Cardiac fibroblast (primary cell): ENCODE results near the gene COL24A1.

Experiments
- DNase-seq, 2 donors: peaks; one replicate each; pipeline versions ENCODE4 v3.0.0 to v3.0.0-alpha.2; 2010; ENCODE audit warnings: low read depth in 2 of 2
- H3K4me3 ChIP-seq, 2 donors: replicated peaks in 1 of 2; 1 replicate in 1 of 2; 2 replicates in 1 of 2; pipeline ENCODE4 v1.5.1; 2011; ENCODE audit warnings: low read depth in 2 of 2, low read length in 2 of 2, mild to moderate bottlenecking in 2 of 2, moderate library complexity in 1 of 2
- TF ChIP-seq, protein P1 (sequence below): IDR thresholded peaks from one replicate; pipeline ENCODE4 v1.5.1; 2011; ENCODE audit warnings: low read depth, mild to moderate bottlenecking, low read length, inconsistent platforms

The COL24A1 gene

GRCh38 chr1:86195281-86195680, 38.7 kb upstream of the COL24A1 start:
- DNase-seq: no peak
- TF ChIP-seq, protein P1, sequence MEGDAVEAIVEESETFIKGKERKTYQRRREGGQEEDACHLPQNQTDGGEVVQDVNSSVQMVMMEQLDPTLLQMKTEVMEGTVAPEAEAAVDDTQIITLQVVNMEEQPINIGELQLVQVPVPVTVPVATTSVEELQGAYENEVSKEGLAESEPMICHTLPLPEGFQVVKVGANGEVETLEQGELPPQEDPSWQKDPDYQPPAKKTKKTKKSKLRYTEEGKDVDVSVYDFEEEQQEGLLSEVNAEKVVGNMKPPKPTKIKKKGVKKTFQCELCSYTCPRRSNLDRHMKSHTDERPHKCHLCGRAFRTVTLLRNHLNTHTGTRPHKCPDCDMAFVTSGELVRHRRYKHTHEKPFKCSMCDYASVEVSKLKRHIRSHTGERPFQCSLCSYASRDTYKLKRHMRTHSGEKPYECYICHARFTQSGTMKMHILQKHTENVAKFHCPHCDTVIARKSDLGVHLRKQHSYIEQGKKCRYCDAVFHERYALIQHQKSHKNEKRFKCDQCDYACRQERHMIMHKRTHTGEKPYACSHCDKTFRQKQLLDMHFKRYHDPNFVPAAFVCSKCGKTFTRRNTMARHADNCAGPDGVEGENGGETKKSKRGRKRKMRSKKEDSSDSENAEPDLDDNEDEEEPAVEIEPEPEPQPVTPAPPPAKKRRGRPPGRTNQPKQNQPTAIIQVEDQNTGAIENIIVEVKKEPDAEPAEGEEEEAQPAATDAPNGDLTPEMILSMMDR: no peak
- no peak overlapping the region for H3K4me3 ChIP-seq

DNA sequence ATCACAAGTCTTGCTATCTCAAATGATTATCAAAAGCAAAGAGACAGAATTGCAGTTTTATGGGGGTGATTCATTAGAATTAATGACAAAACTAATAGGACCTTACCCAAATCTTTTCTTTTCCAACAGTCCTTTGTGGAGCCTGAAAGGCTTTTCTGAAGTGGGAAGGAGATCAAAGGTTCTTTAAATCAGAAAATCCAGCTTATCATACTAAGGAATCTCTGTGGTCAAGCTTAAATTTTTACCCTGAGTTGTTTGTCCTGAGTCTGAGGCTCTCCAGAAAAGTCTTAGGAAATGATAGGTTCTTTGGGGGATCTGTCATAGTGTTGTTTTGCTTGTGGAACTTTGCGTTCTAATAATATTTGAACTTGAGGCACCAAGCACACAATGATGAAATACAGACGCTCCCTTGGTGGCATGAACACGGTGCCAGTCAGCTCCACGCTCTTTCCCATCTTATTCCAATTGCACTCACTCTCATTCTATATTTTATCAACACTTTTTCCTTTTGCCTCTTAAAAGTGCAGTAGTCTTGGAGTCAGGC, 38.0 kb upstream of the COL24A1 start:
- TF ChIP-seq, protein P1: no peak
- H3K4me3 ChIP-seq: no peak overlapping the region
- no peak for DNase-seq

- no peak overlapping the region for H3K4me3 ChIP-seq
- DNase-seq: no peak
- TF ChIP-seq, protein P1: no peak
Observed at GRCh38 chr1:86192417-86192816, 35.8 kb upstream of the COL24A1 start.

GRCh38 chr1:86191958-86192357, 35.4 kb upstream of the COL24A1 start:
- no peak overlapping the region for H3K4me3 ChIP-seq
- DNase-seq: no peak
- TF ChIP-seq, protein P1: no peak

- no peak overlapping the region for H3K4me3 ChIP-seq
- TF ChIP-seq, protein P1: no peak
- DNase-seq: no peak
Observed at GRCh38 chr1:86190873-86191272, 34.3 kb upstream of the COL24A1 start.

GRCh38 chr1:86184426-86184825, 27.9 kb upstream of the COL24A1 start:
- DNase-seq: no peak
- TF ChIP-seq, protein P1: no peak
- H3K4me3 ChIP-seq: no peak overlapping the region

DNA sequence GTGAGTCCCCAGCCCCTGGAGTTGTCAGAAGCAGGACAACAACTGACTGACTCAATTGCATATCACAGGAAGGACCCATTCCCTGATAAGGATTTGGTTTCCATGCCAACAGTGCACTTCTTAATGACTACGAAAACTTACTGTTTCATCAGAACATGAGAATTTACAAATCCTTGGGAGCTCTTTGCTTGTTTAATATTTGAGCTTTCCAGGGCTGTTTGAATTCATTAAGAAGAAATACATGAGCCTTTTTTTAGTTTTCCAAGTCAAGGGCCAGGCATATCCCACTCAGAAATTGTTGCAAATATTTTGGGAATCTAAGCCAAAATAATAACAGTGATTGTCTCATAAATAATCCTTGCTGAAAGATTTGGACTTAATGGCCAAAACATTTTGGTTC, 27.2 kb upstream of the COL24A1 start:
- DNase-seq: peak in 1 of 2 donors; percentile 45
- no peak overlapping the region for H3K4me3 ChIP-seq
- TF ChIP-seq, protein P1: no peak
